HG03103 (cell line): ENCODE data around the gene NIPBL.
"Not testable (repeated sequence)": the region's sequence is repeated elsewhere in the genome, so short reads cannot be mapped to it uniquely, and the experiment has no call there.

Experiments used
- ATAC-seq: cut with Tn5 transposase; IDR thresholded peaks from one replicate; pipeline ENCODE4 v1.9.1; 2021; ENCODE audit warnings: low read depth; ENCODE audit not compliant: unreplicated experiment

The NIPBL gene

DNA sequence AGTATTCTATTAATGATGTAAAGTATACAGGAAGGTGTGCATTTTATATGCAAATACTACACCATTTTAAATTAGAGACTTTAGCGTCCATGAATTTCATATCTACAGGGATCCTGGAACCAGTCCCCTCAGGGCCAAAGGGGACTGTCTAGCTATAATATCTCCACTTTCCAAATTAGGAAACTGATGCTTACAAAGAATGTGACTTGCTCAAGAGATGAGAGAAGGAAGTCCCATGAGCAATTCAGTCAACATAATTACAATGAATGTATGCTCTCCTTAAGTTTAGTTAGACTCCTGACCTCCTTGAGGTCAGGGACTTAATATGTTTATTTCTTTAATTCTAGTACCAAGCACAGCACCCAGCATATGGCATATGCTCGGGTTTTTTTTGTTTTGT lies 23.7 kb downstream of the NIPBL start:
- no peak for ATAC-seq

DNA sequence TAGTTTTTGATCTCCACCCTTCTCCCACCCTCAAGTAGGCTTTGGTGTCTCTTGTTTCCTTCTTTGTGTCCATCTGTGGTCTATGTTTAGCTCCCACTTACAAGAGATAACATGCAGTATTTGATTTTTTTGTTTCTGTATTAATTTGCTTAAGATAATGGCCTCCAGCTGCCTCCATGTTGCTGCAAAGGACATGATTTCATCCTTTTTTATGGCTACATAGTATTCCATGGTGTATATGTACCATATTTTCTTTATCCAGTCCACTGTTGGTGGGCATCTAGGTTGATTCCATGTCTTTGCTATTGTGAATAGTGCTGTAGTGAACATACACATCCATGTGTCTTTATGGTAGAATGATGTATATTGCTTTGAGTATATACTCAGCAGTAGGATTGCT lies 24.5 kb downstream of the NIPBL start:
- ATAC-seq, result not testable (repeated sequence)

DNA sequence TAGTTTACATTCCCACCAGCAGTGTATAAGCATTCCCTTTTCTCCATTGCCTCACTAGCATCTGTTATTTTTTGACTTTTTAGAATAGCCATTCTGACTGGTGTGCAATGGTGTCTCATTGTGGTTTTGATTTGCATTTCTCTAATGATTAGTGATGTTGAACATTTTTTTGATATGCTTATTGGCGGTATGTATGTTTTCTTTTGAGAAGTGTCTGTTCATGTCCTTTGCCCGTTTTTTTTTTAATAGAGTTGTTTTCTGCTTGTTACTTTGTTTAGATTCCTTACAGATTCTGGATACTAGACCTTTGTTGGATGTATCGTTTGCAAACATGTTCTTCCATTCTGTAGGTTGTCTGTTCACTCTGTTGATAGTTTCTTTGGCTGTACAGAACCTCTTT lies 25.3 kb downstream of the NIPBL start:
- no peak for ATAC-seq

GRCh38 chr5:36902353-36902752 lies 25.8 kb downstream of the NIPBL start:
- ATAC-seq, result no peak

DNA sequence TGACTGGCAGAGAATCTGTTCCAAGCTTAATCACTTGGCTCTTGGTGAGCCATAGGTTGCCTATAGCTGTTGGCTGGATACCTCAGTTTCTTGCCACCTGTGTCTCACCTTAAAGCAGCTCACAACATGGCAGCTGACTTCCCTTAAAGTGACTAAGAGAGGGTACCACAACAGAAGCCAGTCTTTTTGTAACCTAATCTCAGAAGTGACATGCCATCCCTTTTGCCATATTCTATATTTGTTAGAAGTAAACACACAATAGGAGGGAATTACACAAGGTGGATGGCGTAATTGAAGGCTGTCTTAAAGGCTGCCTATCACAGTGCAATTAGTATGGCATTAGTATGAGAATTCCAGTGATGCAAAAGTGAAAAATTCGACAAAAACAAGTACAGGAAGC lies 28.1 kb downstream of the NIPBL start:
- ATAC-seq, result no peak

DNA sequence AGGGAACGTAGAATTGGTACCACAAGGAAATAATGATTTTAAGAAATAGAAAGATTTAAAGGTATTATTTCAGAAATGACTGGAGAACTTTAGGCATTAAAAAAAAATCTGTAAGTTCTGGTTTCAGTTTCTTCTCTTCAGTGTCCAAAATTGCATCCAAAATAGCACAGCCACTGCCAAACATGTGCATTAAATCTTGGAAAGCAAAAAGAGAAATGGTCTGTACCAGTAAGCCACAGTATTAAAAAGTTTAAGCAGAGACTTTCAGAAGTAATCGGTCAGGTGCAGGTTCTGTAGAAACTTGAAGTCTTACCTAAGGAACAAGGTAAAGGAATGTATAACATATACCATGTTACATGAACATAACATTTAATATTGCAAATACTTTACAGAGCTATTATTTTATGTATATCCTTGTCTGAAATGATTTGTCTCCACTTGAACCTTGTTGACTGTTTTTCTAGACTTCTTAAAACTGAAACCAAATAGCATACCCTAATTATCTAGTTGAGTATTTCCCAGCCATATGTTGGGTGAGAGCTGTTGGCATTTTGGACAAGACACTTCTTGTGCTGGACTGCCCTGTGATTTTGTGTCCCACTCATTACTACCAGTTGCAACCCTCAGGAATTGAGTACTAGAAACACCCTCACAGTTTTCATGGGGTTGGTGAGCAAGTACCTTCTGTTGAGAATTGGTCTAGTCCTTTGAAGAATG lies 32.1 kb downstream of the NIPBL start:
- ATAC-seq, result no peak

GRCh38 chr5:36915653-36916052 lies 39.1 kb downstream of the NIPBL start:
- no peak for ATAC-seq

DNA sequence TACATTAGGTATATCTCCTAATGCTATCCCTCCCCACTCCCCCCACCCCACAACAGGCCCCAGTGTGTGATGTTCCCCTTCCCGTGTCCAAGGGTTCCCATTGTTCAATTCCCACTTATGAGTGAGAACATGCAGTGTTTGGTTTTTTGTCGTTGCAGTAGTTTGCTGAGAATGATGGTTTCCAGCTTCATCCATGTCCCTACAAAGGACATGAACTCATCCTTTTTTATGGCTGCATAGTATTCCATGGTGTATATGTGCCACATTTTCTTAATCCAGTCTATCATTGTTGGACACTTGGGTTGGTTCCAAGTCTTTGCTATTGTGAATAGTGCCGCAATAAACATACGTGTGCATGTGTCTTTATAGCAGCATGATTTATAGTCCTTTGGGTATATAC lies 40.0 kb downstream of the NIPBL start:
- ATAC-seq, result not testable (repeated sequence)

DNA sequence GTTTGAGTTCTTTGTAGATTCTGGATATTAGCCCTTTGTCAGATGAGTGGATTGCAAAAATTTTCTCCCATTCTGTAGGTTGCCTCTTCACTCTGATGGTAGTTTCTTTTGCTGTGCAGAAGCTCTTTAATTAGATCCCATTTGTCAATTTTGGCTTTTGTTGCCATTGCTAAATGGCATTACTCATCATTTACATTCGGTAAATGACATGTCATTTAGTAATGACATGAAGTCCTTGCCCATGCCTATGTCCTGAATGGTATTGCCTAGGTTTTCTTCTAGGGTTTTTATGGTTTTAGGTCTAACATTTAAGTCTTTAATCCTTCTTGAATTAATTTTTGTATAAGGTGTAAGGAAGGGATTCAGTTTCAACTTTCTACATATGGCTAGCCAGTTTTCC lies 40.8 kb downstream of the NIPBL start:
- not testable (repeated sequence) for ATAC-seq

GRCh38 chr5:36919238-36919637 lies 42.7 kb downstream of the NIPBL start:
- ATAC-seq, result no peak

DNA sequence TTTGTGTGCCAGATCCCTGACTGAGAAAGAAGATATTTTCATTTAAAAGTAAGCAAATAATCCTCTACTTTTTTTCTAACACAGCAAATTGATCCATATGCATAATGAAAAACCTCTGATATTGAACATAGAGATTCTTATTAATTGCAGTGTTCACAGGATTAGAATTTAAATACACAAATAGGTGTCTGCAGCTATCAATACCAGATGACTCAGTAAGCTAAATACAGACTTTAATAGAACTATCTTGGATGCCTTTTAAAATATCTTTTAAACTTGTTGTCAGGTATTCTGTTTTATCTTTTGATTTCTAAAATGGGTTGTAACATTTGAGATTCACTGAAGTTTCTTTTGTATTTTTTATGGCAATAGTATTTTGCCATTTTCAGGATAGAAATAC lies 43.1 kb downstream of the NIPBL start:
- ATAC-seq, result no peak

DNA sequence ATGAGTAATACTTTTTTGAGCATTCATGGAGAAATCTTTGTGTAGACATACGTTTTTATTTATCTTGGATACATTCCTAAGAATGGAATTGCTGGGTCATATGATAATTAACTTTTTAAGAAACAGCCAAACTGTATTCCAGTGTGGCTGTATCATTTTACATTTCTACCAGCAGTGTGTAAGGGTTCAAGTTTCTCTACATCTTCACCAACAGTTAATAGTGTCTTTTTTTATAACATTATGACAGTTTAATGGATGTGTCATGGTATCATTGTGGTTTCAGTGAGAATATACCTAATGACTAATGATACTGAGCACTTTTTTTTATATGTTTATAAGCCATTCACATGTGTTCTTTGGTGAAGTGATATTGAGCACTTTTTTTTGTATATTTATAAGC lies 52.4 kb downstream of the NIPBL start:
- ATAC-seq, result no peak

DNA sequence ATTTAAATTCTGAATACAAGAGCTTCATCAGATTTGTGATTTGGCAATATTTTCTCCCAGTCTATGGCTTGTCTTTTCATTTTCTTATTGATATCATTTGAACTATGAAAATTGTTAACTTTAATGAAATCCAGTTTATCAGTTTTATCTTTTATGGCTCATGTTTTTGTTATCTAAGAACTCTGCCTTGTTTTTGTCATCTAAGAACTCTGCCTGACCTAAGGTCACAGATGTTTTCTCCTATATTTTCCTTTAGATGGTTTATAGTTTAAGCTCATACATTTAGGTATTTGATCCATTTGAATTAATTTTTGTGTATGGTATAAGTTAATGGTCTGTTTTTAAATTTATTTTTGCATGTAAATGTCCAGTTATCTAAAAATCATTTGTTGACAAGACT lies 52.9 kb downstream of the NIPBL start:
- ATAC-seq, result no peak

DNA sequence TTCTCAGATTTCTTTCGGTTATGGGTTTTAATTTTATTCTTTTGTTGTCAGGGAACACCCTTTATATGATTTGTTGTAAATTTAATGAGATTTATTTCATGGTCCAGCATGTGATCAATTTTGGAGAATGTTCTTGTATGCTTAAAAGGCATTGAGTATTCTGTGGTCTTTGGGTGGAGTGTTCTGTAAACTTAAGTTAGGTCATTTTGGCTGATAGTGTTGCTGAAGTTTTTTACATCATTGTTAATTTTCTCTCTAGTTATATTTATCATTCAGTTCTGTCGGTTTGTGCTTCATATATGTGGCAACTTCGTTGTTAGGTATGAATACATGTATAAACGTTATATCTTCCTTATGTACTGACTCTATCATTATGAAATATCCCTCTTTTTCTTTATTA lies 55.5 kb downstream of the NIPBL start:
- ATAC-seq, result no peak

- ATAC-seq, result no peak
These were observed 56.1 kb downstream of the NIPBL start for GRCh38 chr5:36932699-36933098.

- no peak for ATAC-seq
These were observed 58.3 kb downstream of the NIPBL start for GRCh38 chr5:36934740-36935356.

DNA sequence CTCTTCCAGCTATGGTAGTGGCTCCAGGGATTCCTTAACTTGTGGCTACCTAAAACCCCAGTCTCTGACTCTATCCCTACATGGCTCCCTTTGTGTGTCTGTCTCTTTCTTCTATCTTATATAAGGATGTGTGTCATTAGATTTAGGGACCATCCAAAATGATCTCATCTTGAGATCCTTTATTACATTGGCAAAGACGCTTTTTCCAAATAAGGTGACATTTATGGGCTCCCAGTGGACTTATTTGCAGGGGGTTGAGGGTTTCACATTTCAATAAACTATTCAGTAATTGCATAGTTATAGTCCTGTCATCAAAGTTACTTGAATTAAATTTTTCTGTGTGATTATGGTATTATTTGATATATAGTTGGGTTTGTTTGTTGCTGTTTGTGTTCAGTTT lies 59.2 kb downstream of the NIPBL start:
- ATAC-seq, result no peak

- no peak for ATAC-seq
These were observed 59.7 kb downstream of the NIPBL start for GRCh38 chr5:36936309-36936708.

DNA sequence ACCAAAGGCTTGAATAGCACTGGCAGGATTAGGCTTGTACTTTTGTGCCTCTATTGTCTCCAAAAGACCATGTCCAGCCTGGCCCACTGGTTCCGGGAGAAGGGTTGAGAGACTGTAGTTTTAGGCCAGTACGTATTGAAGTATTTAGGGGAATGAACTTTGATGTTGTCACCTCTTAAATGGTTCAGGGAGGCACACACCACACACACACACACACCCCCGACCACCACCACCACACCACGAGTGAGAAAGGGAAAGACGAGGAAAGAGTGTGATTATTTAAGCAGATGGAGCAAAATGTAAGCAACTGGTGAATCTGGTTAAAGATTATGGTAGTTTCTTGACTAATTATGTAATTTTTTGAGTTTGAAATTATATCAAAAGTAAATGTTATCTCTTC lies 61.6 kb downstream of the NIPBL start:
- no peak for ATAC-seq

DNA sequence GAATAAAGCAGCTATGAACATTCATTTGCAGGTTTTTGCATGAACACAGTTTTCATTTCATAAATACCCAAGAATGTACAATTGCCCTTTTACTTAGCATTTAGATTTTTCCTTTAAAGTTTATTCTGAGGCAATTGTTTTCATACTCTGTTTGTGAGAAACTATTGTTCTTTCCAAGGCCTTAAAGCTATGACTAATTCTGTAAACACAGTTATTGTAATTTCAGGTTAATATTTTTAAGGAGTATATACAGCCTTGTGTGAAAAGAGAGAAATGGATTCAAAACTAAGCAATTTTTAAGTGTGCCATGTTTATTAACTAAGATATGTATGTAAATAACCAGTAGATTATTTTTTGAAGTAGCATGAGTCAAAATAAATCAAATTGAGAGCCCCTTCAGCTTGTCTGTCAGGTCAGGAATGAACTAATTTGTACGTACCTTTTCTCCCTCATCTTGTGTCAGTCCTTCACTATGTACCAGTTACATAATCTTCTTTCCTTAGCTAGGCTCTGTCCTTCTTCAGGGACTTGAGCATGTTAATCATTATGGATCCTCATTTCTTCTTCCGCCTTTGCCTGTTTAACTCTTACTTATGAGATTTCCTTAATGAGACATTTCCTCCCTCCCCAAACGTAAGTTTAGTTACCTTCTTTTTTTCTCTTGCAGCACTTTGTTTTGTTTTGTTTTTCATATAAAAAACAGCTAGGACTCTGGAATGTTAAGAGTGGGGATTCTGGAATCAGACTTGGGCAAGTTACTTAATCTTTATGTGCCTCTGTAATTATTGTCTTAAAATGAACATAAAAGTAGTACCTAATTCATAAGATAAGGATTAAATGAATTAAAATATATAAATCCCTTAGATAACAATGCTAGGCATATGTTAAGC lies 63.6 kb downstream of the NIPBL start:
- no peak for ATAC-seq

DNA sequence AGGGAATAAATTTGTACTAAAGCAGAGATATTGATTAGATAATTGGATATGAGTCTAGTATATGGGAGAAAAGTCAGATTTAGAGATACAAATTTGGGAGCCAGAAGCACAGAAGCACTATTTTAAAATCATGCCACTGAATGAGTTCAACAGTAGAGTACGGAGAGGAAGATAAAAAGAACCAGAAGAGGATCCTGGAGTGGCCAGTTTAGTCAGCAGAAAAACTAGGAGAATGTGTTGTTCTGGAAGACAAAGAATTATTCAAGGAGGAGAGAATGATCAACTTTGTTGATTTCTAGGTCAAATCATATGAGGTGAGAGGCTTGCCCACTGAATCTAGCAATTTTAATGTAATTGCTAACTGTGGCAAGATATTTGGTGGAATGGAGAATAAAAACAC lies 67.0 kb downstream of the NIPBL start:
- no peak for ATAC-seq

DNA sequence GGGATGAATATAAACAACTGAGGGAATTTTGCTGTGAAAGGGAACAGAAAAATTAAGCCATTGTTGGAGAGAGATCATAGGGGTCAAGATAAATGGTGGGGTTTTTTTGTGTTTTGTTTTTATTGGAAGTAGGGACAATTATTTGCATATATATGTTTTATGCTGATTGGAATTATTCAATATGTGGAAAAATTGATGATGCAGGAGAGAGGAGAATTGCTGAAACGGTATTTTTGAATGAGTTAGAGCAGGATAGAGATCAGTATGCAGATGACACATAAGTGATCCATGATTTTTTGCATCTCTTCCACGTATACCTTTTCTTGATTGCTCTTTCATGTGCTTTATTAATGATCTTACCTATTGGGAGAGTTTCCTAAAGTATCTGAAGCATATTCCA lies 67.5 kb downstream of the NIPBL start:
- ATAC-seq, result no peak
